Kidney (tissue), 14 donors: Measurements from ENCODE around the gene NXN. TPM values are rescaled to one million over a fixed set of nuclear protein-coding genes. Genes with fewer than 3 reads are reported as not detected.

ENCODE experiments used
- DNase-seq, 5 donors: peaks; one replicate each; pipeline ENCODE4 v3.0.0-alpha.2; 2013 to 2020
- FAIRE-seq: peaks from 2 replicates; lab custom pipeline; 2012; peaks lifted over from hg19 to GRCh38; lab: Jason Lieb, UNC
- H3K27ac ChIP-seq, 2 donors: one replicate each; pipeline ENCODE4 v1.7.0; 2013; ENCODE audit warnings: low read depth in 2 of 2, low read length in 2 of 2, inconsistent platforms in 1 of 2
- H3K27me3 ChIP-seq: one replicate; pipeline ENCODE4 v1.7.1; 2013; ENCODE audit warnings: low read length, inconsistent platforms; ENCODE audit not compliant: control insufficient read depth, insufficient read depth
- H3K36me3 ChIP-seq, 3 donors: one replicate each; pipeline versions ENCODE4 v1.7.0 to v1.7.1; 2013; ENCODE audit warnings: low read length in 3 of 3, control low read depth in 1 of 3, inconsistent platforms in 1 of 3; ENCODE audit not compliant: insufficient read depth in 3 of 3, control insufficient read depth in 2 of 3
- H3K4me1 ChIP-seq, 3 donors: one replicate each; pipeline versions ENCODE4 v1.7.0 to v1.7.1; 2013; ENCODE audit warnings: low read length in 3 of 3, inconsistent platforms in 1 of 3, low read depth in 1 of 3; ENCODE audit not compliant: control insufficient read depth in 2 of 3, insufficient read depth in 2 of 3
- H3K4me3 ChIP-seq, 3 donors: one replicate each; pipeline versions ENCODE4 v1.7.0 to v1.8.1; 2013; ENCODE audit warnings: low read length in 3 of 3, control low read depth in 1 of 3, inconsistent platforms in 1 of 3
- H3K9ac ChIP-seq, 3 donors: one replicate each; pipeline versions ENCODE4 v1.7.0 to v1.7.1; 2013; ENCODE audit warnings: low read length in 3 of 3, control low read depth in 1 of 3, inconsistent platforms in 1 of 3
- H3K9me3 ChIP-seq, 3 donors: one replicate each; pipeline versions ENCODE4 v1.7.0 to v1.7.1; 2013; ENCODE audit warnings: low read length in 3 of 3, control low read depth in 1 of 3, inconsistent platforms in 1 of 3; ENCODE audit not compliant: control insufficient read depth in 2 of 3, insufficient read depth in 1 of 3
- intact Hi-C: fragments of 100-400 bp; cut with DNase I; formaldehyde crosslinking; loops from one replicate; pipeline ENCODE4 v1.11.1; 2022
- polyA plus RNA-seq: library from polyadenylated mRNA; stranded (reverse); fragments of 350-450 nt; fragmentation: Illumina TruSeq; extraction: RNeasy Lipid Tissue Mini Kit (QIAGEN cat#74804); gene quantifications from one replicate; pipeline ENCODE4 v1.2.3, GENCODE V29; 2014; ENCODE audit warnings: low read depth, low replicate concordance; ENCODE audit not compliant: insufficient read depth
- total RNA-seq: library from RNA; stranded (reverse); fragmentation: NEBNext Ultra II Directional; extraction: Animal tissue kit (Norgen Biotek cat#: 25700); gene quantifications from one replicate; pipeline ENCODE4 v1.2.1, GENCODE V29; 2021
- TF ChIP-seq, protein P1 (sequence below): IDR thresholded peaks from 3 replicates; pipeline ENCODE4 v1.5.1; 2012; ENCODE audit warnings: mild to moderate bottlenecking, moderate library complexity, borderline replicate concordance; ENCODE audit not compliant: insufficient read depth; ENCODE audit errors: extremely low read depth
- donor health status: control.
- donor health status: control.
- donor health status: control.
- donor health status: control.
- donor health status: control.
- donor health status: DM: yes; HTN: yes; CAD: no.
- donor health status: Normal renal cell carcinoma (clear cell type).

The NXN gene
- total and polyA plus RNA-seq, 2 donors from 2014 or later, result 10.2 to 26.8 TPM

DNA sequence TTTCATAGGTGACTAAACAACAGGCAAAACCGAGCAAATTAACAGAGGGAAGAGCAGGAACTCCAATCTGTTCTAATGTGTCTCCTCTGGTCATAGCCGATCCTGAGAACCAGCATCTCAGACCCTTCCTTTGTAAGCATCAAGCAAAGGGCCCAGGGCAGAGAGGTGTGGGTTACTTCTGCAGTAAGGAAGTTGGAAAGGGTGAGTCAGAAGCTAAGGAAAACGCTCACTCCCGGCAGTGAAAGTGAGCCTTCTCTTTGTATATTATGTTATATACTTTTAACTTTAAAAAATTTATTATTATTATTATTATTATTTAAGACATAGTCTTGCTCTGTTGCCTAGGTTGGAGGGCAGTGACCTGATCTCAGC is 119.8 kb downstream of the NXN start:
- no peaks in the 10 kb centered on the region for H3K36me3 ChIP-seq
- DNase-seq, result no peak
- TF ChIP-seq, protein P1, sequence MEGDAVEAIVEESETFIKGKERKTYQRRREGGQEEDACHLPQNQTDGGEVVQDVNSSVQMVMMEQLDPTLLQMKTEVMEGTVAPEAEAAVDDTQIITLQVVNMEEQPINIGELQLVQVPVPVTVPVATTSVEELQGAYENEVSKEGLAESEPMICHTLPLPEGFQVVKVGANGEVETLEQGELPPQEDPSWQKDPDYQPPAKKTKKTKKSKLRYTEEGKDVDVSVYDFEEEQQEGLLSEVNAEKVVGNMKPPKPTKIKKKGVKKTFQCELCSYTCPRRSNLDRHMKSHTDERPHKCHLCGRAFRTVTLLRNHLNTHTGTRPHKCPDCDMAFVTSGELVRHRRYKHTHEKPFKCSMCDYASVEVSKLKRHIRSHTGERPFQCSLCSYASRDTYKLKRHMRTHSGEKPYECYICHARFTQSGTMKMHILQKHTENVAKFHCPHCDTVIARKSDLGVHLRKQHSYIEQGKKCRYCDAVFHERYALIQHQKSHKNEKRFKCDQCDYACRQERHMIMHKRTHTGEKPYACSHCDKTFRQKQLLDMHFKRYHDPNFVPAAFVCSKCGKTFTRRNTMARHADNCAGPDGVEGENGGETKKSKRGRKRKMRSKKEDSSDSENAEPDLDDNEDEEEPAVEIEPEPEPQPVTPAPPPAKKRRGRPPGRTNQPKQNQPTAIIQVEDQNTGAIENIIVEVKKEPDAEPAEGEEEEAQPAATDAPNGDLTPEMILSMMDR, result no peak
- no peak overlapping the region for H3K4me3 ChIP-seq
- FAIRE-seq, result no peak
- intact Hi-C loops, result no loop called here
- H3K9ac ChIP-seq, result peak overlapping the region in 2 of 3 donors; percentile 11 to 34
- H3K27ac ChIP-seq, result peak overlapping the region; percentile 57 to 71
- H3K9me3 ChIP-seq, result no peaks in the 10 kb centered on the region
- H3K27me3 ChIP-seq, result no peaks in the 10 kb centered on the region
- H3K4me1 ChIP-seq, result peaks cover 0 to 4% (median 3%) of the 10 kb centered on the region in 3 donors

DNA sequence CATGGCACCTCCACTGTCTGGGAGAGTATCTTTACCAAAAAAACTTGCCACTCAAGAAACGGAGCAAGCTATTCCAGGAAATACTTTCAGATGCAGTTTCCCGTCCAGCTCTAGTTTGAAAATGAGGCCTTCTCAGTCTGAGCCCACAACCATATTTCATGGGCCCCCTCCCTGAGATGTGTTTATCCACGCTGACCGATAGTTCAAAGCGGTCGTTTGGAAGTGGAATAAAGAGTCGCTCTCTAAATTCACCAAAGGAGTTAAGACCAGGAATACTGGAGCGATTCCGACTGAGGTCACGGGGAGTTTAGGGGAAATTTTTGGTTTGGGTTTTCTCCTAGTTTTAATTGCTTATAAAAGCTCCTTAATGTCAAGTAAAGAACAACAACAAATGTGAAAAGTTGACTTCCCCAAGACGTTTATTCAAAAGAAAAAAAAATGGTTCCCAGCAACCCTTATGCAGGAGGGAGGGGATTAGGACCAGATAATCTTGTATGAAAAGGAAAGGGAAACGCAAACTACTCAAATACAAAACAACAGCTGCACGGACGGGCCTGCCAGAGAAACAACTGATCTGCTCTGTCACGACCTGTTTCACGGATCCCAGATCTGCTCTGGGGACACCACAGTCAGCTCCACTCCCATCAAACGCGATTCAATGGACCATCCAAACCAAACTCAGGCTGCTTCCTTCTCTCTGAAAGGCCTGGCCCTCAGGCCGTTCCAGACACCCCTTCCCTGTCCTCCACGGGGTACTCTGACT is 120.3 kb downstream of the NXN start:
- H3K9me3 ChIP-seq, result no peaks in the 10 kb centered on the region
- no peaks in the 10 kb centered on the region for H3K27me3 ChIP-seq
- H3K36me3 ChIP-seq, result no peaks in the 10 kb centered on the region
- H3K4me1 ChIP-seq, result peaks cover 0 to 4% (median 3%) of the 10 kb centered on the region in 3 donors
- H3K9ac ChIP-seq, result peak overlapping the region in 2 of 3 donors; percentile 11 to 34
- peak in 3 of 5 donors; percentile 63 to 96 (median 86) for DNase-seq
- peak overlapping the region; percentile 63 to 71 for H3K27ac ChIP-seq
- intact Hi-C loops, result no loop called here
- TF ChIP-seq, protein P1, result no peak
- H3K4me3 ChIP-seq, result peak overlapping the region in 1 of 3 donors; percentile 16
- FAIRE-seq, result no peak

DNA sequence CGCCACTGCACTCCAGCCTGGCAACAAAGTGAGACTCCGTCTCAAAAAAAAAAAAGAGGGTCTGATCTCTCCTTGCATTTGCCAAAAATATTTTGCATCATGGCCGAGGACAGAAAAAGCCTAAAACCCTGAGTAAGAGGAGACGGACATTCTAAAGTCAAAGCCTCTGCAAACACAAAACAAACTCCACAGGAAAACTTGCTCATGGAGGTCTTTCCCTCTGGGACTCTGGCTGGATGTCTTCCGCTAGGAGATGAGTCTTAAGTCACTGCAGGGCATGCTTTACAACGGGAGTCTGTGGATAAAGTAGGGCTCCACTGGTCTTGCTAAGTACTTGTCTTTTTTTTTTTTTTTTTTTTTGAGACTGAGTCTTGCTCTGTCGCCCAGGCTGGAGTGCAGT is 123.4 kb downstream of the NXN start:
- no peak for FAIRE-seq
- Histone ChIP-seq H3K4me1 (peaks cover 0 to 4% (median 3%) of the 10 kb centered on the region in 3 donors), H3K4me3 (no peak overlapping the region), H3K9ac (no peak overlapping the region), H3K27me3 (no peaks in the 10 kb centered on the region), H3K36me3 (no peaks in the 10 kb centered on the region), H3K27ac (no peak overlapping the region), H3K9me3 (no peaks in the 10 kb centered on the region)
- no peak for DNase-seq
- TF ChIP-seq, protein P1, result no peak
- intact Hi-C loops, result no loop called here
